HepG2 (cell line): ENCODE measurements around the gene PATL1. TPM values are rescaled to one million over a fixed set of nuclear protein-coding genes. Genes with fewer than 3 reads are reported as not detected.

Source experiments
- CCDC6 ChIP-seq: sonication (generic); formaldehyde crosslinking; IDR thresholded peaks from 2 replicates; pipeline ENCODE4 v1.8.1; 2022; ENCODE audit warnings: mild to moderate bottlenecking, missing genetic modification reagents, moderate library complexity
- GTF3A ChIP-seq: sonication (generic); formaldehyde crosslinking; conservative IDR thresholded peaks from 2 replicates; pipeline ENCODE4 v1.4.0; 2020; ENCODE audit warnings: mild to moderate bottlenecking, missing genetic modification reagents
- HOXA5 ChIP-seq: sonication (generic); formaldehyde crosslinking; IDR thresholded peaks from 2 replicates; pipeline ENCODE4 v1.4.0; 2020; ENCODE audit warnings: missing genetic modification reagents
- PHF20 ChIP-seq: sonication (generic); formaldehyde crosslinking; IDR thresholded peaks from 2 replicates; pipeline ENCODE4 v1.5.0; 2020; ENCODE audit warnings: mild to moderate bottlenecking, missing genetic modification reagents
- PHF8 ChIP-seq: sonication (generic); formaldehyde crosslinking; IDR thresholded peaks from 2 replicates; pipeline ENCODE4 v1.5.0; 2020; ENCODE audit warnings: missing genetic modification reagents
- RNF2 ChIP-seq: fragments of 450-650 bp; conservative IDR thresholded peaks from 2 replicates; pipeline ENCODE4 v1.6.1; 2016; ENCODE audit warnings: low read depth
- SP140L ChIP-seq: sonication (generic); formaldehyde crosslinking; IDR thresholded peaks from 2 replicates; pipeline ENCODE4 v1.4.0; 2020; ENCODE audit warnings: missing genetic modification reagents, borderline replicate concordance
- SPEN ChIP-seq: sonication (generic); formaldehyde crosslinking; IDR thresholded peaks from 2 replicates; pipeline ENCODE4 v1.5.1; 2020; ENCODE audit warnings: low read depth, mild to moderate bottlenecking, missing genetic modification reagents
- YEATS4 ChIP-seq: sonication (generic); formaldehyde crosslinking; IDR thresholded peaks from 2 replicates; pipeline ENCODE4 v1.4.0; 2020; ENCODE audit warnings: missing genetic modification reagents, borderline replicate concordance
- ZNF232 ChIP-seq: sonication (generic); formaldehyde crosslinking; IDR thresholded peaks from 2 replicates; pipeline ENCODE4 v1.4.0; 2020; ENCODE audit warnings: missing genetic modification reagents, borderline replicate concordance
- ZNF253 ChIP-seq: sonication (generic); formaldehyde crosslinking; IDR thresholded peaks from 2 replicates; pipeline ENCODE4 v1.8.0; 2022; ENCODE audit warnings: mild to moderate bottlenecking, missing genetic modification reagents, borderline replicate concordance
- ZNF660 ChIP-seq: sonication (generic); formaldehyde crosslinking; IDR thresholded peaks from 2 replicates; pipeline ENCODE4 v1.5.1; 2020; ENCODE audit warnings: mild to moderate bottlenecking, low read depth, missing genetic modification reagents, borderline replicate concordance
- ZNF75D ChIP-seq: sonication (generic); formaldehyde crosslinking; IDR thresholded peaks from 2 replicates; pipeline ENCODE4 v1.8.1; 2023; ENCODE audit warnings: missing genetic modification reagents, mild to moderate bottlenecking, borderline replicate concordance
- polyA plus RNA-seq, 8 experiments: library from polyadenylated mRNA; depleted of rRNA in 3 of 8; stranded (reverse) in 7 of 8; unstranded in 1 of 8; fragments of >200 nt; fragmentation: Illumina TruSeq in 4 of 8; extraction: Trizol in 4 of 8; gene quantifications; 2 replicates each; pipeline versions ENCODE4 v1.2.1 to v1.2.3, GENCODE V29; 2011 to 2016; ENCODE audit warnings: low read depth in 4 of 8, missing spikeins in 1 of 8, mixed read lengths in 1 of 8; ENCODE audit not compliant: insufficient read depth in 1 of 8
- total RNA-seq, 5 experiments: library from RNA; depleted of rRNA; stranded (reverse); fragments of >200 nt; fragmentation: Illumina TruSeq; extraction: Trizol; gene quantifications; 2 replicates each; pipeline ENCODE4 v1.2.3, GENCODE V29; 2016; ENCODE audit warnings: low read depth in 1 of 5
- TF ChIP-seq, protein P1 (sequence below): IDR thresholded peaks from 2 replicates; pipeline ENCODE4 v1.6.1; 2016; ENCODE audit warnings: low read depth, missing genetic modification reagents, missing compliant biosample characterization
- TF ChIP-seq, protein P2 (sequence below): sonication (generic); formaldehyde crosslinking; IDR thresholded peaks from 2 replicates; pipeline ENCODE4 v1.4.0; 2020; ENCODE audit warnings: missing genetic modification reagents
- TF ChIP-seq, protein P3 (sequence below): sonication (generic); formaldehyde crosslinking; IDR thresholded peaks from 2 replicates; pipeline ENCODE4 v1.5.0; 2020; ENCODE audit warnings: missing genetic modification reagents, mild to moderate bottlenecking, borderline replicate concordance

The PATL1 gene
- total and polyA plus RNA-seq, 2 of the 13 experiments (the other 11 are each of a cell fraction or from before 2014, with no cell fraction given): 12.9 to 26.8 TPM

DNA sequence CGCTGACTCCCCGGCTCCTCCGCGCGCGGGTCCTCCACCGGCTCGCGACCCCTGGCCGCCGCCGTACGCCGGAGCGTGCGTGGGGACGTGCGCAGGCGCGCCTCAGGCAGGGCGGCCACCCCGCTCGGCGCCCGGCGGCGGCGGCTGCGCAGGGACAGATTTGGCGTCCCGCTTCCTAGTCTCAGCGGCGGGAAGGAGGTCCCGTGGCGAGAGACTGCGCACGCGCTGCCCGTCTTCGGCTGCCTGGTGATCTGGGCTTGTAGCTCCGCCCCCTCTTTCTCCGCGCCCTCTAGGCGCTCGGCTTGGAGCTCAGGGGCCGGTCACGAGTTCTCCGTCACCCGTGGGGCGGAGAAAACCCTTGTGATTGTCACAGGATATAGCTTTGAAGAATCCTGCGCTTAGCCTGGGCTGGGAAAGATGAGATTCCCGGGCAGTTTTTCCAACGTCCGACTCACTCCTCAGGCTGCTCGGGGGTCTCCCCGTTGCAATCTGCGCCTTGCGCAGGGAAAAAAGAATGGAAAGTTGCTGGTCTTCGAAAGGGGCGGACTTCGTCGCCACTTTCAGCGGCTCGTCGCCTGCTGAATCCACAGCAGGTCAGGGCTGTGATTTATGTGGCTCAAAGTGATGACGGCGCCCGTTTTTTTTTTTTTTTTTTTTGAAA lies at the start of gene PATL1 (continued):
- TF ChIP-seq, protein P1, sequence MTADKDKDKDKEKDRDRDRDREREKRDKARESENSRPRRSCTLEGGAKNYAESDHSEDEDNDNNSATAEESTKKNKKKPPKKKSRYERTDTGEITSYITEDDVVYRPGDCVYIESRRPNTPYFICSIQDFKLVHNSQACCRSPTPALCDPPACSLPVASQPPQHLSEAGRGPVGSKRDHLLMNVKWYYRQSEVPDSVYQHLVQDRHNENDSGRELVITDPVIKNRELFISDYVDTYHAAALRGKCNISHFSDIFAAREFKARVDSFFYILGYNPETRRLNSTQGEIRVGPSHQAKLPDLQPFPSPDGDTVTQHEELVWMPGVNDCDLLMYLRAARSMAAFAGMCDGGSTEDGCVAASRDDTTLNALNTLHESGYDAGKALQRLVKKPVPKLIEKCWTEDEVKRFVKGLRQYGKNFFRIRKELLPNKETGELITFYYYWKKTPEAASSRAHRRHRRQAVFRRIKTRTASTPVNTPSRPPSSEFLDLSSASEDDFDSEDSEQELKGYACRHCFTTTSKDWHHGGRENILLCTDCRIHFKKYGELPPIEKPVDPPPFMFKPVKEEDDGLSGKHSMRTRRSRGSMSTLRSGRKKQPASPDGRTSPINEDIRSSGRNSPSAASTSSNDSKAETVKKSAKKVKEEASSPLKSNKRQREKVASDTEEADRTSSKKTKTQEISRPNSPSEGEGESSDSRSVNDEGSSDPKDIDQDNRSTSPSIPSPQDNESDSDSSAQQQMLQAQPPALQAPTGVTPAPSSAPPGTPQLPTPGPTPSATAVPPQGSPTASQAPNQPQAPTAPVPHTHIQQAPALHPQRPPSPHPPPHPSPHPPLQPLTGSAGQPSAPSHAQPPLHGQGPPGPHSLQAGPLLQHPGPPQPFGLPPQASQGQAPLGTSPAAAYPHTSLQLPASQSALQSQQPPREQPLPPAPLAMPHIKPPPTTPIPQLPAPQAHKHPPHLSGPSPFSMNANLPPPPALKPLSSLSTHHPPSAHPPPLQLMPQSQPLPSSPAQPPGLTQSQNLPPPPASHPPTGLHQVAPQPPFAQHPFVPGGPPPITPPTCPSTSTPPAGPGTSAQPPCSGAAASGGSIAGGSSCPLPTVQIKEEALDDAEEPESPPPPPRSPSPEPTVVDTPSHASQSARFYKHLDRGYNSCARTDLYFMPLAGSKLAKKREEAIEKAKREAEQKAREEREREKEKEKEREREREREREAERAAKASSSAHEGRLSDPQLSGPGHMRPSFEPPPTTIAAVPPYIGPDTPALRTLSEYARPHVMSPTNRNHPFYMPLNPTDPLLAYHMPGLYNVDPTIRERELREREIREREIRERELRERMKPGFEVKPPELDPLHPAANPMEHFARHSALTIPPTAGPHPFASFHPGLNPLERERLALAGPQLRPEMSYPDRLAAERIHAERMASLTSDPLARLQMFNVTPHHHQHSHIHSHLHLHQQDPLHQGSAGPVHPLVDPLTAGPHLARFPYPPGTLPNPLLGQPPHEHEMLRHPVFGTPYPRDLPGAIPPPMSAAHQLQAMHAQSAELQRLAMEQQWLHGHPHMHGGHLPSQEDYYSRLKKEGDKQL (CRISPR knock-in tag): no peak
- TF ChIP-seq PHF20 (CRISPR knock-in tag) (peak; percentile 51; the same call in 1 of the 2 replicates), ZNF253 (no peak), HOXA5 (CRISPR knock-in tag) (peak; percentile 73), GTF3A (CRISPR knock-in tag) (no peak), ZNF660 (CRISPR knock-in tag) (0 out of 2 replicates have a peak, but pooled peaks have one; percentile 41), YEATS4 (CRISPR knock-in tag) (peak; percentile 52), ZNF75D (CRISPR knock-in tag) (no peak), SP140L (CRISPR knock-in tag) (no peak), ZNF232 (CRISPR knock-in tag) (no peak), SPEN (CRISPR knock-in tag) (peak; percentile 52; the same call in 1 of the 2 replicates), RNF2 (peak; percentile 28; the same call in 1 of the 2 replicates), PHF8 (CRISPR knock-in tag) (peak; percentile 59), CCDC6 (0 out of 2 replicates have a peak, but pooled peaks have one; percentile 76)
- TF ChIP-seq, protein P2, sequence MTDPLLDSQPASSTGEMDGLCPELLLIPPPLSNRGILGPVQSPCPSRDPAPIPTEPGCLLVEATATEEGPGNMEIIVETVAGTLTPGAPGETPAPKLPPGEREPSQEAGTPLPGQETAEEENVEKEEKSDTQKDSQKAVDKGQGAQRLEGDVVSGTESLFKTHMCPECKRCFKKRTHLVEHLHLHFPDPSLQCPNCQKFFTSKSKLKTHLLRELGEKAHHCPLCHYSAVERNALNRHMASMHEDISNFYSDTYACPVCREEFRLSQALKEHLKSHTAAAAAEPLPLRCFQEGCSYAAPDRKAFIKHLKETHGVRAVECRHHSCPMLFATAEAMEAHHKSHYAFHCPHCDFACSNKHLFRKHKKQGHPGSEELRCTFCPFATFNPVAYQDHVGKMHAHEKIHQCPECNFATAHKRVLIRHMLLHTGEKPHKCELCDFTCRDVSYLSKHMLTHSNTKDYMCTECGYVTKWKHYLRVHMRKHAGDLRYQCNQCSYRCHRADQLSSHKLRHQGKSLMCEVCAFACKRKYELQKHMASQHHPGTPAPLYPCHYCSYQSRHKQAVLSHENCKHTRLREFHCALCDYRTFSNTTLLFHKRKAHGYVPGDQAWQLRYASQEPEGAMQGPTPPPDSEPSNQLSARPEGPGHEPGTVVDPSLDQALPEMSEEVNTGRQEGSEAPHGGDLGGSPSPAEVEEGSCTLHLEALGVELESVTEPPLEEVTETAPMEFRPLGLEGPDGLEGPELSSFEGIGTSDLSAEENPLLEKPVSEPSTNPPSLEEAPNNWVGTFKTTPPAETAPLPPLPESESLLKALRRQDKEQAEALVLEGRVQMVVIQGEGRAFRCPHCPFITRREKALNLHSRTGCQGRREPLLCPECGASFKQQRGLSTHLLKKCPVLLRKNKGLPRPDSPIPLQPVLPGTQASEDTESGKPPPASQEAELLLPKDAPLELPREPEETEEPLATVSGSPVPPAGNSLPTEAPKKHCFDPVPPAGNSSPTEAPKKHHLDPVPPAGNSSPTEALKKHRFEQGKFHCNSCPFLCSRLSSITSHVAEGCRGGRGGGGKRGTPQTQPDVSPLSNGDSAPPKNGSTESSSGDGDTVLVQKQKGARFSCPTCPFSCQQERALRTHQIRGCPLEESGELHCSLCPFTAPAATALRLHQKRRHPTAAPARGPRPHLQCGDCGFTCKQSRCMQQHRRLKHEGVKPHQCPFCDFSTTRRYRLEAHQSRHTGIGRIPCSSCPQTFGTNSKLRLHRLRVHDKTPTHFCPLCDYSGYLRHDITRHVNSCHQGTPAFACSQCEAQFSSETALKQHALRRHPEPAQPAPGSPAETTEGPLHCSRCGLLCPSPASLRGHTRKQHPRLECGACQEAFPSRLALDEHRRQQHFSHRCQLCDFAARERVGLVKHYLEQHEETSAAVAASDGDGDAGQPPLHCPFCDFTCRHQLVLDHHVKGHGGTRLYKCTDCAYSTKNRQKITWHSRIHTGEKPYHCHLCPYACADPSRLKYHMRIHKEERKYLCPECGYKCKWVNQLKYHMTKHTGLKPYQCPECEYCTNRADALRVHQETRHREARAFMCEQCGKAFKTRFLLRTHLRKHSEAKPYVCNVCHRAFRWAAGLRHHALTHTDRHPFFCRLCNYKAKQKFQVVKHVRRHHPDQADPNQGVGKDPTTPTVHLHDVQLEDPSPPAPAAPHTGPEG (CRISPR knock-in tag): no peak
- TF ChIP-seq, protein P3, sequence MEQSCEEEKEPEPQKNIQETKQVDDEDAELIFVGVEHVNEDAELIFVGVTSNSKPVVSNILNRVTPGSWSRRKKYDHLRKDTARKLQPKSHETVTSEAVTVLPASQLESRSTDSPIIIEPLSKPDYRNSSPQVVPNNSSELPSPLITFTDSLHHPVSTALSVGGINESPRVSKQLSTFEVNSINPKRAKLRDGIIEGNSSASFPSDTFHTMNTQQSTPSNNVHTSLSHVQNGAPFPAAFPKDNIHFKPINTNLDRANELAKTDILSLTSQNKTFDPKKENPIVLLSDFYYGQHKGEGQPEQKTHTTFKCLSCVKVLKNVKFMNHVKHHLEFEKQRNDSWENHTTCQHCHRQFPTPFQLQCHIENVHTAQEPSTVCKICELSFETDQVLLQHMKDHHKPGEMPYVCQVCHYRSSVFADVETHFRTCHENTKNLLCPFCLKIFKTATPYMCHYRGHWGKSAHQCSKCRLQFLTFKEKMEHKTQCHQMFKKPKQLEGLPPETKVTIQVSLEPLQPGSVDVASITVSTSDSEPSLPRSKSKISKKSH: peak; percentile 87
